Skeletal muscle satellite cell (primary cell): Measurements from ENCODE around the gene LATS1.

Experiments used
- H3K27me3 ChIP-seq: 2 replicates; pipeline ENCODE4 v1.7.0; 2013; ENCODE audit warnings: low read length; ENCODE audit not compliant: control insufficient read depth, insufficient read depth
- H3K36me3 ChIP-seq: 2 replicates; pipeline ENCODE4 v1.7.0; 2013; ENCODE audit warnings: mild to moderate bottlenecking, control low read depth, low read length; ENCODE audit not compliant: insufficient read depth
- H3K4me1 ChIP-seq: 2 replicates; pipeline ENCODE4 v1.7.0; 2013; ENCODE audit warnings: low read length; ENCODE audit not compliant: control insufficient read depth, insufficient read depth
- H3K4me2 ChIP-seq: 2 replicates; pipeline ENCODE4 v1.7.0; 2013; ENCODE audit warnings: mild to moderate bottlenecking, low read length
- H3K4me3 ChIP-seq: 2 replicates; pipeline ENCODE4 v1.7.0; 2013; ENCODE audit warnings: low read length
- H3K9ac ChIP-seq: 2 replicates; pipeline ENCODE4 v1.7.0; 2013; ENCODE audit warnings: mild to moderate bottlenecking, low read depth, low read length, moderate library complexity
- H3K9me3 ChIP-seq: replicated peaks from 2 replicates; pipeline ENCODE4 v1.7.0; 2013; ENCODE audit warnings: mild to moderate bottlenecking, control low read depth, low read length

The LATS1 gene

GRCh38 chr6:149725785-149726184, 7.9 kb upstream of the LATS1 start:
- Histone ChIP-seq H3K27me3 (no peaks in the 10 kb centered on the region), H3K9ac (no peak overlapping the region), H3K4me2 (no peak overlapping the region), H3K4me3 (no peak overlapping the region), H3K36me3 (peaks cover 47% of the 10 kb centered on the region), H3K9me3 (no peaks in the 10 kb centered on the region), H3K4me1 (no peaks in the 10 kb centered on the region)

GRCh38 chr6:149723771-149724417, 6.0 kb upstream of the LATS1 start:
- H3K36me3 ChIP-seq, result peaks cover 34% of the 10 kb centered on the region

GRCh38 chr6:149723262-149723661, 5.4 kb upstream of the LATS1 start:
- Histone ChIP-seq H3K9me3 (no peaks in the 10 kb centered on the region), H3K4me3 (no peak overlapping the region), H3K4me1 (no peaks in the 10 kb centered on the region), H3K27me3 (no peaks in the 10 kb centered on the region), H3K9ac (no peak overlapping the region), H3K4me2 (no peak overlapping the region), H3K36me3 (peaks cover 29% of the 10 kb centered on the region)

More at GRCh38 chr6:149723771-149724417, 6.0 kb upstream of the LATS1 start:
- no peak overlapping the region for H3K4me3 ChIP-seq
- no peak overlapping the region for H3K9ac ChIP-seq
- no peaks in the 10 kb centered on the region for H3K27me3 ChIP-seq
- no peak overlapping the region for H3K4me2 ChIP-seq
- H3K4me1 ChIP-seq, result no peaks in the 10 kb centered on the region
- no peaks in the 10 kb centered on the region for H3K9me3 ChIP-seq

GRCh38 chr6:149719531-149719930, 1.6 kb upstream of the LATS1 start:
- Histone ChIP-seq H3K4me1 (peaks cover 9% of the 10 kb centered on the region), H3K9ac (no peak overlapping the region), H3K4me3 (no peak overlapping the region), H3K4me2 (no peak overlapping the region), H3K36me3 (peaks cover 9% of the 10 kb centered on the region), H3K9me3 (no peaks in the 10 kb centered on the region), H3K27me3 (no peaks in the 10 kb centered on the region)

- peak overlapping the region; percentile 89 for H3K4me3 ChIP-seq
- H3K27me3 ChIP-seq, result no peaks in the 10 kb centered on the region
These were observed 680 bp downstream of the LATS1 start for GRCh38 chr6:149717255-149717587.

GRCh38 chr6:149716181-149716963, 1.5 kb downstream of the LATS1 start:
- Histone ChIP-seq H3K4me2 (peak overlapping the region; percentile 91), H3K4me3 (peak overlapping the region; percentile 89), H3K9ac (peak overlapping the region; percentile 99), H3K9me3 (no peaks in the 10 kb centered on the region), H3K4me1 (peaks cover 9% of the 10 kb centered on the region), H3K36me3 (no peaks in the 10 kb centered on the region), H3K27me3 (no peaks in the 10 kb centered on the region)

More at GRCh38 chr6:149717255-149717587, 680 bp downstream of the LATS1 start:
- Histone ChIP-seq H3K36me3 (no peaks in the 10 kb centered on the region), H3K9me3 (no peaks in the 10 kb centered on the region), H3K9ac (peak overlapping the region; percentile 99), H3K4me2 (peak overlapping the region; percentile 91), H3K4me1 (peaks cover 9% of the 10 kb centered on the region)

GRCh38 chr6:149714442-149714841, 3.5 kb downstream of the LATS1 start:
- Histone ChIP-seq H3K9ac (no peak overlapping the region), H3K4me3 (no peak overlapping the region), H3K36me3 (no peaks in the 10 kb centered on the region), H3K27me3 (no peaks in the 10 kb centered on the region), H3K4me1 (peaks cover 9% of the 10 kb centered on the region), H3K4me2 (no peak overlapping the region), H3K9me3 (no peaks in the 10 kb centered on the region)

GRCh38 chr6:149711711-149712110, 6.2 kb downstream of the LATS1 start:
- no peak overlapping the region for H3K4me2 ChIP-seq
- H3K4me1 ChIP-seq, result peaks cover 9% of the 10 kb centered on the region
- H3K9ac ChIP-seq, result no peak overlapping the region
- no peak overlapping the region for H3K4me3 ChIP-seq
- no peaks in the 10 kb centered on the region for H3K9me3 ChIP-seq
- no peaks in the 10 kb centered on the region for H3K27me3 ChIP-seq
- H3K36me3 ChIP-seq, result no peaks in the 10 kb centered on the region

GRCh38 chr6:149701714-149702113, 16.2 kb downstream of the LATS1 start:
- peaks cover 20% of the 10 kb centered on the region for H3K4me1 ChIP-seq
- peak overlapping the region; percentile 8 for H3K9ac ChIP-seq
- peak overlapping the region; percentile 51 for H3K4me2 ChIP-seq
- H3K36me3 ChIP-seq, result peaks cover 20% of the 10 kb centered on the region
- H3K27me3 ChIP-seq, result no peaks in the 10 kb centered on the region
- H3K4me3 ChIP-seq, result no peak overlapping the region
- H3K9me3 ChIP-seq, result no peaks in the 10 kb centered on the region

GRCh38 chr6:149699150-149699549, 18.8 kb downstream of the LATS1 start:
- Histone ChIP-seq H3K9me3 (no peaks in the 10 kb centered on the region), H3K27me3 (no peaks in the 10 kb centered on the region), H3K36me3 (peaks cover 28% of the 10 kb centered on the region)

GRCh38 chr6:149698175-149698574, 19.7 kb downstream of the LATS1 start:
- no peak overlapping the region for H3K9ac ChIP-seq
- H3K4me1 ChIP-seq, result peaks cover 26% of the 10 kb centered on the region
- H3K9me3 ChIP-seq, result no peaks in the 10 kb centered on the region
- H3K36me3 ChIP-seq, result peaks cover 31% of the 10 kb centered on the region
- no peak overlapping the region for H3K4me2 ChIP-seq
- H3K27me3 ChIP-seq, result no peaks in the 10 kb centered on the region
- no peak overlapping the region for H3K4me3 ChIP-seq

More at GRCh38 chr6:149699150-149699549, 18.8 kb downstream of the LATS1 start:
- peaks cover 26% of the 10 kb centered on the region for H3K4me1 ChIP-seq
- no peak overlapping the region for H3K4me2 ChIP-seq
- H3K4me3 ChIP-seq, result no peak overlapping the region
- no peak overlapping the region for H3K9ac ChIP-seq

- peak overlapping the region; percentile 36 for H3K4me3 ChIP-seq
- peak overlapping the region; percentile 14 for H3K9ac ChIP-seq
- H3K27me3 ChIP-seq, result no peaks in the 10 kb centered on the region
- H3K4me2 ChIP-seq, result peak overlapping the region; percentile 58
- H3K9me3 ChIP-seq, result no peaks in the 10 kb centered on the region
- H3K36me3 ChIP-seq, result peaks cover 35% of the 10 kb centered on the region
- peaks cover 20% of the 10 kb centered on the region for H3K4me1 ChIP-seq
These were observed 21.0 kb downstream of the LATS1 start for GRCh38 chr6:149696901-149697300.
